Measurements from ENCODE around the gene CACHD1.
"Not testable (repeated sequence)": the region's sequence is repeated elsewhere in the genome, so short reads cannot be mapped to it uniquely, and the experiment has no call there.

Gene CACHD1

DNA sequence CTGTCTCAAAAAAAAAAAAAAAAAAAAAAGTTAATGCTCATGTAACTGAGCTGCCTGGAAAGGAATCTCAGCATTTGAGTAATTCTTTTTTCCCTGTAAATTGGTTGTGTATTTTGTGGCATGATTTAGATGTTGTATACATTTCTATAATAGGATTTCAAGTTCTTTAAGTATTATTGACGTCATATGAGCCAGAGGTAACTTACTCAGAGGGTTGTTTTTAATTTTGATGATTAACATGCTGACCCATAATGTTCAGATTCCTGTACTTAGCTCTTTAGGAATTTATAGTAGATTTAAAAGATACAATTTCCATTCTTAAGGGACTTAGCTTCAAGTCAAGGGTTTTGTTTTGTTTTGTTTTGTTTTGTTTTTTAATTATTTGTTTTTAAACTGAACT lies 120.4 kb downstream of the CACHD1 start:
- no peak overlapping the region for H3K9ac ChIP-seq (ENCODE audit: low read length in 5 of 5)
- peaks cover 0 to 2% (median 0%) of the 10 kb centered on the region in 5 donors for H3K4me1 ChIP-seq (ENCODE audit: control insufficient read depth in 5 of 5, insufficient read depth in 5 of 5, low read length in 5 of 5)
- H3K4me3 ChIP-seq (ENCODE audit: low read depth in 1 of 5, low read length in 5 of 5), result no peak overlapping the region
- no peaks in the 10 kb centered on the region for H3K9me3 ChIP-seq (ENCODE audit: control insufficient read depth in 5 of 5, low read length in 5 of 5)
- H3K36me3 ChIP-seq (ENCODE audit: control insufficient read depth in 5 of 5, insufficient read depth in 5 of 5, low read length in 5 of 5), result peaks cover 0 to 2% (median 0%) of the 10 kb centered on the region in 5 donors
- no peaks in the 10 kb centered on the region for H3K27me3 ChIP-seq (ENCODE audit: control insufficient read depth in 5 of 5, insufficient read depth in 4 of 5, low read length in 5 of 5)
- H3K27ac ChIP-seq (ENCODE audit: low read depth, low read length), result no peak overlapping the region

GRCh38 chr1:64594446-64594845 lies 124.5 kb downstream of the CACHD1 start:
- no peaks in the 10 kb centered on the region for H3K27me3 ChIP-seq (ENCODE audit: control insufficient read depth in 5 of 5, insufficient read depth in 4 of 5, low read length in 5 of 5)
- no peak overlapping the region for H3K4me3 ChIP-seq (ENCODE audit: low read depth in 1 of 5, low read length in 5 of 5)
- H3K4me1 ChIP-seq (ENCODE audit: control insufficient read depth in 5 of 5, insufficient read depth in 5 of 5, low read length in 5 of 5), result peaks cover 1 to 19% (median 14%) of the 10 kb centered on the region in 5 donors
- peaks cover 0 to 4% (median 0%) of the 10 kb centered on the region in 5 donors for H3K36me3 ChIP-seq (ENCODE audit: control insufficient read depth in 5 of 5, insufficient read depth in 5 of 5, low read length in 5 of 5)
- H3K9ac ChIP-seq (ENCODE audit: low read length in 5 of 5), result no peak overlapping the region
- no peaks in the 10 kb centered on the region for H3K9me3 ChIP-seq (ENCODE audit: control insufficient read depth in 5 of 5, low read length in 5 of 5)
- H3K27ac ChIP-seq (ENCODE audit: low read depth, low read length), result no peak overlapping the region

DNA sequence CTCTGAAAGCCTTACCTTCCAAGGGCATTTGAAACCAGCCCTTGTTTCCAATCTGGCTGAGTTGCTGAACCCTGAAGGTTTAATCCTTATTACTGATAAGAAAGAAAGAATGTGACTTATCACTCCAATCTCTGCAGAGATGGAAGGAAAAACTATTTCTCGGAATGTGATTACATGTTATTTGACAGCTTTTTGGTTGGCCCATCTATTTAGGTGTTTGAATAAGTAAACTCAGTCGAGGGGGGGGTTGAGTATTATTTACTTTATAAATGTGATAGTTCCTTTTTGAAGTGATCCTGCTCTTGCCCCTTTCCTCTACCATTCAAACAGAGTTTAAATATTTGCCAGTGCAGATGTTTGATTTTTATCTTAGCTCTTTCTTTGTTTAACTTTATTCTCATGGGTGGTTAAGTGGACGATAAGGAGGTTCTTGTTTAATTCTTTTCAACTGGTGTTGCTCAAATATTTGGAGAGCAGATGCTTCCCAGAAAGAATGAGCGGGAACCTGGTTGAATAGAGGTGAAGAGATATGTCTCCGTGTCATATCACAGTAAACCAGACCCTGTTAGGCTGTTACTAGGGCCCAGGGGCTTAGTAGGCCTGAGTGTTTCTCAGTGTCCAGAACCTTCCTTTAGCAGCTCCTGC lies 126.1 kb downstream of the CACHD1 start:
- peaks cover 0 to 7% (median 0%) of the 10 kb centered on the region in 5 donors for H3K36me3 ChIP-seq (ENCODE audit: control insufficient read depth in 5 of 5, insufficient read depth in 5 of 5, low read length in 5 of 5)

GRCh38 chr1:64597113-64597512 lies 127.2 kb downstream of the CACHD1 start:
- Histone ChIP-seq H3K4me3 (ENCODE audit: low read depth in 1 of 5, low read length in 5 of 5) (no peak overlapping the region), H3K9ac (ENCODE audit: low read length in 5 of 5) (no peak overlapping the region), H3K4me1 (ENCODE audit: control insufficient read depth in 5 of 5, insufficient read depth in 5 of 5, low read length in 5 of 5) (peaks cover 1 to 20% (median 14%) of the 10 kb centered on the region in 5 donors)

More for the DNA sequence above, 126.1 kb downstream of the CACHD1 start:
- Histone ChIP-seq H3K27ac (ENCODE audit: low read depth, low read length) (peak overlapping the region; percentile 55), H3K27me3 (ENCODE audit: control insufficient read depth in 5 of 5, insufficient read depth in 4 of 5, low read length in 5 of 5) (no peaks in the 10 kb centered on the region), H3K9ac (ENCODE audit: low read length in 5 of 5) (no peak overlapping the region), H3K4me1 (ENCODE audit: control insufficient read depth in 5 of 5, insufficient read depth in 5 of 5, low read length in 5 of 5) (peaks cover 1 to 19% (median 14%) of the 10 kb centered on the region in 5 donors), H3K4me3 (ENCODE audit: low read depth in 1 of 5, low read length in 5 of 5) (no peak overlapping the region), H3K9me3 (ENCODE audit: control insufficient read depth in 5 of 5, low read length in 5 of 5) (no peaks in the 10 kb centered on the region)

DNA sequence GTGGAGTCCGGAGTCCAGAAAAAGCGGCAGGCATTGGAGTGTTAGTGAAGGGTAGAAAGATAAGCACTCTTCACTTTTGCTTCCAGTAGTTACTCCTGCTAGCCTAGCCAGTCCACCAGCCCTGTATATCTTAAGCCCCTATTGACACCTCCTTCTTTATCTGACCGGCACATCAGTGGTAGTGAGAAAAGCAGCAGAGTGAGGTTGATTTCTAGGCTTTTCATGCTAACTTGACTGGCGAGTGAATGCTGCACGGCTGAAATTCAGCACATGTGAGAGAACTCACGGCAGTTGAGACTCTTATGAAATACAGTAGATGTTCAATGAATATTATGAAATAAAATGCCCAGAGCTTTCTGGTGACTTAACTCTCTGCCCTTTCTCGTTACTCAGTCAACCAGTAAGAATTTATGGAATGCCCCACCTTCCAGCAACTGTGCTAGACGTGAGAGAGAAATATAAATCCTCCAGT lies 128.2 kb downstream of the CACHD1 start:
- Histone ChIP-seq H3K4me1 (ENCODE audit: control insufficient read depth in 5 of 5, insufficient read depth in 5 of 5, low read length in 5 of 5) (peaks cover 1 to 20% (median 14%) of the 10 kb centered on the region in 5 donors), H3K9me3 (ENCODE audit: control insufficient read depth in 5 of 5, low read length in 5 of 5) (no peaks in the 10 kb centered on the region), H3K27ac (ENCODE audit: low read depth, low read length) (peak overlapping the region; percentile 8), H3K36me3 (ENCODE audit: control insufficient read depth in 5 of 5, insufficient read depth in 5 of 5, low read length in 5 of 5) (peaks cover 0 to 7% (median 0%) of the 10 kb centered on the region in 5 donors), H3K4me3 (ENCODE audit: low read depth in 1 of 5, low read length in 5 of 5) (no peak overlapping the region), H3K9ac (ENCODE audit: low read length in 5 of 5) (peak overlapping the region in 1 of 5 donors; percentile 5), H3K27me3 (ENCODE audit: control insufficient read depth in 5 of 5, insufficient read depth in 4 of 5, low read length in 5 of 5) (no peaks in the 10 kb centered on the region)

More at GRCh38 chr1:64597113-64597512, 127.2 kb downstream of the CACHD1 start:
- no peaks in the 10 kb centered on the region for H3K27me3 ChIP-seq (ENCODE audit: control insufficient read depth in 5 of 5, insufficient read depth in 4 of 5, low read length in 5 of 5)
- H3K36me3 ChIP-seq (ENCODE audit: control insufficient read depth in 5 of 5, insufficient read depth in 5 of 5, low read length in 5 of 5), result peaks cover 0 to 7% (median 0%) of the 10 kb centered on the region in 5 donors
- H3K27ac ChIP-seq (ENCODE audit: low read depth, low read length), result no peak overlapping the region
- no peaks in the 10 kb centered on the region for H3K9me3 ChIP-seq (ENCODE audit: control insufficient read depth in 5 of 5, low read length in 5 of 5)

- H3K36me3 ChIP-seq (ENCODE audit: control insufficient read depth in 5 of 5, insufficient read depth in 5 of 5, low read length in 5 of 5), result peaks cover 0 to 8% (median 5%) of the 10 kb centered on the region in 5 donors
Observed at GRCh38 chr1:64599242-64599641, 129.3 kb downstream of the CACHD1 start.

GRCh38 chr1:64601207-64601606 lies 131.3 kb downstream of the CACHD1 start:
- no peak overlapping the region for H3K4me3 ChIP-seq (ENCODE audit: low read depth in 1 of 5, low read length in 5 of 5)
- H3K4me1 ChIP-seq (ENCODE audit: control insufficient read depth in 5 of 5, insufficient read depth in 5 of 5, low read length in 5 of 5), result peaks cover 1 to 19% (median 14%) of the 10 kb centered on the region in 5 donors
- H3K9ac ChIP-seq (ENCODE audit: low read length in 5 of 5), result no peak overlapping the region
- peaks cover 0 to 8% (median 3%) of the 10 kb centered on the region in 5 donors for H3K36me3 ChIP-seq (ENCODE audit: control insufficient read depth in 5 of 5, insufficient read depth in 5 of 5, low read length in 5 of 5)
- H3K9me3 ChIP-seq (ENCODE audit: control insufficient read depth in 5 of 5, low read length in 5 of 5), result no peaks in the 10 kb centered on the region
- no peak overlapping the region for H3K27ac ChIP-seq (ENCODE audit: low read depth, low read length)
- no peaks in the 10 kb centered on the region for H3K27me3 ChIP-seq (ENCODE audit: control insufficient read depth in 5 of 5, insufficient read depth in 4 of 5, low read length in 5 of 5)

More at GRCh38 chr1:64599242-64599641, 129.3 kb downstream of the CACHD1 start:
- peaks cover 1 to 20% (median 14%) of the 10 kb centered on the region in 5 donors for H3K4me1 ChIP-seq (ENCODE audit: control insufficient read depth in 5 of 5, insufficient read depth in 5 of 5, low read length in 5 of 5)
- H3K9ac ChIP-seq (ENCODE audit: low read length in 5 of 5), result no peak overlapping the region
- H3K27me3 ChIP-seq (ENCODE audit: control insufficient read depth in 5 of 5, insufficient read depth in 4 of 5, low read length in 5 of 5), result no peaks in the 10 kb centered on the region
- H3K9me3 ChIP-seq (ENCODE audit: control insufficient read depth in 5 of 5, low read length in 5 of 5), result no peaks in the 10 kb centered on the region
- H3K4me3 ChIP-seq (ENCODE audit: low read depth in 1 of 5, low read length in 5 of 5), result no peak overlapping the region
- no peak overlapping the region for H3K27ac ChIP-seq (ENCODE audit: low read depth, low read length)

- peaks cover 2 to 21% (median 15%) of the 10 kb centered on the region in 5 donors for H3K4me1 ChIP-seq (ENCODE audit: control insufficient read depth in 5 of 5, insufficient read depth in 5 of 5, low read length in 5 of 5)
- H3K36me3 ChIP-seq (ENCODE audit: control insufficient read depth in 5 of 5, insufficient read depth in 5 of 5, low read length in 5 of 5), result peaks cover 0 to 8% (median 5%) of the 10 kb centered on the region in 5 donors
- H3K4me3 ChIP-seq (ENCODE audit: low read depth in 1 of 5, low read length in 5 of 5), result no peak overlapping the region
- H3K9me3 ChIP-seq (ENCODE audit: control insufficient read depth in 5 of 5, low read length in 5 of 5), result peaks cover 0 to 2% (median 0%) of the 10 kb centered on the region in 5 donors
- H3K27ac ChIP-seq (ENCODE audit: low read depth, low read length), result peak overlapping the region; percentile 58
- no peaks in the 10 kb centered on the region for H3K27me3 ChIP-seq (ENCODE audit: control insufficient read depth in 5 of 5, insufficient read depth in 4 of 5, low read length in 5 of 5)
- H3K9ac ChIP-seq (ENCODE audit: low read length in 5 of 5), result no peak overlapping the region
Observed at GRCh38 chr1:64608005-64608650, 138.2 kb downstream of the CACHD1 start.

DNA sequence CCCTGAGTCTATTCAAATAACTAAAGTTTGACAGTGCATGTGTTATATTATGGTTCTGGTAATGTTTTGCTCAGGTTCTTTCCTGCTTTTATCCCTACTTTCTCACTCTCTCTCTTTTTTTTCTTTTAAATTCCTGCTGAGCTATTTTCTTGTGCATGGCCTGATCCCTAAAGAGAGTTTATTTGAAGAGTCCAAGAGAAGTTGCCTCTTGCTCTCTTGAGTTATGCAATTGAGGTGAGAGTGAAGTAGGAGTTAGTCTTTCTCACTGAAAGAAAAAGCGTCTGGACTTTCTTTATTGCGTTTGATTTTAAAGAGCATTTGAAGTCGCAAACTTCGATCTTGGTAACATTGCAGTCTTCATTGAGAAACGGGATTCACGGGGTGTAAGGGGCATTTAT lies 138.7 kb downstream of the CACHD1 start:
- peaks cover 0 to 8% (median 5%) of the 10 kb centered on the region in 5 donors for H3K36me3 ChIP-seq (ENCODE audit: control insufficient read depth in 5 of 5, insufficient read depth in 5 of 5, low read length in 5 of 5)

DNA sequence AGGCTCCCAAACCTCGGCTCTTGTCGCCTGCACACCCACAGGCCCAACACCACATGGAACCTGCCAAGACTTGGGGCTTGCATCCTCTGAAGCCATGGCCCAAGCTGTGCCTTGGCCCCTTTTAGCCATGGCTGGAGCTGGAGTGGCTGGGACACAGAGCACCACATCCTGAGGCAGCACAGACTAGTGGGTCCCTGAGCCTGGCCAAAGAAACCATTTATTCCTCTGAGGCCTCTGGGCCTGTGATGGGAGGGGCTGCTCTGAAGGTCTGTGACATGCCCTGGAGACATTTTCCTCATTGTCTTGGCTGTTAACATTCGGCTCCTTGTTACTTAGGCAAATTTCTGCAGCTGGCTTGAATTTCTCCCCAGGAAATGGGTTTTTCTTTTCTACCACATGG lies 141.0 kb downstream of the CACHD1 start:
- H3K4me3 ChIP-seq (ENCODE audit: low read depth in 1 of 5, low read length in 5 of 5); H3K27me3 ChIP-seq (ENCODE audit: control insufficient read depth in 5 of 5, insufficient read depth in 4 of 5, low read length in 5 of 5); H3K36me3 ChIP-seq (ENCODE audit: control insufficient read depth in 5 of 5, insufficient read depth in 5 of 5, low read length in 5 of 5); H3K27ac ChIP-seq (ENCODE audit: low read depth, low read length); H3K9ac ChIP-seq (ENCODE audit: low read length in 5 of 5); H3K9me3 ChIP-seq (ENCODE audit: control insufficient read depth in 5 of 5, low read length in 5 of 5): not testable (repeated sequence)
- H3K4me1 ChIP-seq (ENCODE audit: control insufficient read depth in 5 of 5, insufficient read depth in 5 of 5, low read length in 5 of 5), result peaks cover 2 to 21% (median 15%) of the 10 kb centered on the region in 5 donors

More for the DNA sequence above, 138.7 kb downstream of the CACHD1 start:
- H3K27ac ChIP-seq (ENCODE audit: low read depth, low read length), result peak overlapping the region; percentile 58
- H3K9ac ChIP-seq (ENCODE audit: low read length in 5 of 5), result no peak overlapping the region
- H3K4me3 ChIP-seq (ENCODE audit: low read depth in 1 of 5, low read length in 5 of 5), result no peak overlapping the region
- peaks cover 2 to 21% (median 15%) of the 10 kb centered on the region in 5 donors for H3K4me1 ChIP-seq (ENCODE audit: control insufficient read depth in 5 of 5, insufficient read depth in 5 of 5, low read length in 5 of 5)
- no peaks in the 10 kb centered on the region for H3K27me3 ChIP-seq (ENCODE audit: control insufficient read depth in 5 of 5, insufficient read depth in 4 of 5, low read length in 5 of 5)
- H3K9me3 ChIP-seq (ENCODE audit: control insufficient read depth in 5 of 5, low read length in 5 of 5), result peaks cover 0 to 2% (median 0%) of the 10 kb centered on the region in 5 donors

Data from subcutaneous abdominal adipose tissue (tissue), 5 donors.